OCI-M2 (cell line): Measurements from ENCODE around the gene RAMACL.

Experiments used
- DNase-seq: peaks from one replicate; lab custom pipeline; 2025; ENCODE audit not compliant: unreplicated experiment; lab: John Stamatoyannopoulos, UW

The RAMACL gene

GRCh38 chr6:166618866-166619761, 32.6 kb upstream of the RAMACL start:
- DNase-seq = no peak

GRCh38 chr6:166618251-166618650, 31.8 kb upstream of the RAMACL start:
- no peak for DNase-seq

GRCh38 chr6:166617359-166617758, 30.9 kb upstream of the RAMACL start:
- no peak for DNase-seq

- DNase-seq = no peak
These were observed 30.1 kb upstream of the RAMACL start for GRCh38 chr6:166616261-166617238.

GRCh38 chr6:166615059-166615770, 28.7 kb upstream of the RAMACL start:
- no peak for DNase-seq

GRCh38 chr6:166614589-166614988, 28.1 kb upstream of the RAMACL start:
- no peak for DNase-seq

GRCh38 chr6:166614171-166614583, 27.7 kb upstream of the RAMACL start:
- no peak for DNase-seq

GRCh38 chr6:166613027-166613426, 26.5 kb upstream of the RAMACL start:
- DNase-seq = no peak

GRCh38 chr6:166612471-166612881, 26.0 kb upstream of the RAMACL start:
- no peak for DNase-seq

GRCh38 chr6:166611631-166612030, 25.2 kb upstream of the RAMACL start:
- no peak for DNase-seq

GRCh38 chr6:166610069-166610468, 23.6 kb upstream of the RAMACL start:
- DNase-seq = no peak

GRCh38 chr6:166608774-166609173, 22.3 kb upstream of the RAMACL start:
- no peak for DNase-seq

GRCh38 chr6:166605752-166606151, 19.3 kb upstream of the RAMACL start:
- DNase-seq = no peak

GRCh38 chr6:166604911-166605310, 18.4 kb upstream of the RAMACL start:
- DNase-seq = no peak

GRCh38 chr6:166604328-166604727, 17.9 kb upstream of the RAMACL start:
- DNase-seq = no peak

GRCh38 chr6:166603043-166603690, 16.7 kb upstream of the RAMACL start:
- DNase-seq = no peak

- DNase-seq = no peak
These were observed 15.5 kb upstream of the RAMACL start for GRCh38 chr6:166601956-166602355.

GRCh38 chr6:166600931-166601330, 14.5 kb upstream of the RAMACL start:
- DNase-seq = no peak

- no peak for DNase-seq
These were observed 12.7 kb upstream of the RAMACL start for GRCh38 chr6:166599205-166599604.

- no peak for DNase-seq
These were observed 12.1 kb upstream of the RAMACL start for GRCh38 chr6:166598441-166599138.
